GM12873 (cell line): ENCODE results near the gene WNT6.

Experiments
- TF ChIP-seq, protein P1 (sequence below): IDR thresholded peaks from 2 replicates; pipeline ENCODE4 v1.5.1; 2012; ENCODE audit warnings: low read depth, mild to moderate bottlenecking, moderate library complexity, low read length, control low read depth; ENCODE audit not compliant: insufficient read depth; ENCODE audit errors: missing control alignments

The WNT6 gene

DNA sequence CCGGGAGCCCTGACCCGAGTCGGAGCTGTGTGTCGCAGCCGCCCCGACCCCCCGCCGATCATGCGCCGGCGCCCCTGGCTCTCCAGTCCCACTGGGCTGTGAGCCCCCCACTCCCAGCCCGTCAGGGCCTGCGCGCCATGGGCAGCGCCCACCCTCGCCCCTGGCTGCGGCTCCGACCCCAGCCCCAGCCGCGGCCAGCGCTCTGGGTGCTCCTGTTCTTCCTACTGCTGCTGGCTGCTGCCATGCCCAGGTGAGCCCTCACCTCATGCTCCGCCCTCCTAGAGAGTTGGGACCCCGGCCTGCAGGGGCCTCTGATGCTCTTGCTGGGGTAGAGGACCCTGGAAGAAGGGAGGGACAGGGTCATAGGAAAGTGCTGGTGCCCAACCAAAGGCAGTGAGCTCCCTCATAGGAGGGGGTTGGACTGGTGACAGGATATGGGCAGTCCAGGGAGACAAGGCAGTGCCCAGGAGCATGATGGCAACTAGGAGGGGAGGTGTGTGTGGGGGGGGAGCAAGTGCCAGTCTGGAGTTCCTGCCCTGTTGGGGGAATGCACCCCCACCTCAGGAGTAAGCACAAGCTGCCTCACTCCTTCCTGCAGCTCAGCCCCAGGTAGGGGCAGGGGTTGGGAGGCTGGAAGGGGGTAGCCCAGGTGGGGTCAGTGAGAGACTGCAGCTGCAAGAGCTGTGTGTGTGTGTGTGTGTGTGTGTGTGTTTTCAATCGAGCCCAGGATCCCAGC, 21.4 kb downstream of the WNT6 start:
- TF ChIP-seq, protein P1, sequence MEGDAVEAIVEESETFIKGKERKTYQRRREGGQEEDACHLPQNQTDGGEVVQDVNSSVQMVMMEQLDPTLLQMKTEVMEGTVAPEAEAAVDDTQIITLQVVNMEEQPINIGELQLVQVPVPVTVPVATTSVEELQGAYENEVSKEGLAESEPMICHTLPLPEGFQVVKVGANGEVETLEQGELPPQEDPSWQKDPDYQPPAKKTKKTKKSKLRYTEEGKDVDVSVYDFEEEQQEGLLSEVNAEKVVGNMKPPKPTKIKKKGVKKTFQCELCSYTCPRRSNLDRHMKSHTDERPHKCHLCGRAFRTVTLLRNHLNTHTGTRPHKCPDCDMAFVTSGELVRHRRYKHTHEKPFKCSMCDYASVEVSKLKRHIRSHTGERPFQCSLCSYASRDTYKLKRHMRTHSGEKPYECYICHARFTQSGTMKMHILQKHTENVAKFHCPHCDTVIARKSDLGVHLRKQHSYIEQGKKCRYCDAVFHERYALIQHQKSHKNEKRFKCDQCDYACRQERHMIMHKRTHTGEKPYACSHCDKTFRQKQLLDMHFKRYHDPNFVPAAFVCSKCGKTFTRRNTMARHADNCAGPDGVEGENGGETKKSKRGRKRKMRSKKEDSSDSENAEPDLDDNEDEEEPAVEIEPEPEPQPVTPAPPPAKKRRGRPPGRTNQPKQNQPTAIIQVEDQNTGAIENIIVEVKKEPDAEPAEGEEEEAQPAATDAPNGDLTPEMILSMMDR = no peak

DNA sequence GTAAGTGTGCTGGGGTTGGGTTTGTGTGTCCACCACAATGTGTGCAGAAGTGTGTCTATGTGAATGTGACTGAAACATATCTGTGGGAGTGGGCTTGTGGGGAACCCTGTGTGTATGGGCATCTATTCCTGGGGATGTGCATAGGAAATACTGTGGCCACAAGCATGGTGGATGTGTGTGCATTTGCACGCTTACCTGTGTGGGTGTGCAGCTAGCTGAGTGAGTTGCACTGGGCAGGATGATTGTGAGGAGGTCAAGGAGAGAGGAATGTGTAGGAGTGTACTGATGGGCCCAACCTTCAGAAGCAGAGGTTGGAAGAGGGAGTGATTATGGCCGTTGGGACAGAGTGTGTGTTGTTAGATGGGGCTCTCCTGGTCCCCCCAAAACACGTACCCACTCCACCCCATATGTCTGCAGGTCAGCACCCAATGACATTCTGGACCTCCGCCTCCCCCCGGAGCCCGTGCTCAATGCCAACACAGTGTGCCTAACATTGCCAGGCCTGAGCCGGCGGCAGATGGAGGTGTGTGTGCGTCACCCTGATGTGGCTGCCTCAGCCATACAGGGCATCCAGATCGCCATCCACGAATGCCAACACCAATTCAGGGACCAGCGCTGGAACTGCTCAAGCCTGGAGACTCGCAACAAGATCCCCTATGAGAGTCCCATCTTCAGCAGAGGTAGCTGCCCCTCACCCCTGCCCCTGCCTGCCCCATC, 22.3 kb downstream of the WNT6 start:
- TF ChIP-seq, protein P1 = no peak

DNA sequence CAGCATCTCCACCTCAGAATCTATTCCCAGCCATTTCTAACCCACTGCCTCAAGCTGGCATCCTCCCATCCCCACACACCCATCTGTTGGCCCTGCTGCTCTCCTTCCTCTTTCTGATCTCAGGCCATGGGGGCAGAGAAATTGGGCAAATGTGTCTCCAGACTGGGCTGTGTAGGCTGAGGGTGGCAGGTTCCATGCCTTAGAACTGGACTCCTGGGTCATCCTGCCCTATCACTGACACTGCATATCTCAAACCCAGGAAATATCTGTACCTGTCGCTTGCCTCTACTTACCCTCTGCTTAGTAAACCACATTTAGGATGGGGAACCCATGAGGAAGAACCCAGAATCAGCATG, 22.8 kb downstream of the WNT6 start:
- TF ChIP-seq, protein P1 = no peak

DNA sequence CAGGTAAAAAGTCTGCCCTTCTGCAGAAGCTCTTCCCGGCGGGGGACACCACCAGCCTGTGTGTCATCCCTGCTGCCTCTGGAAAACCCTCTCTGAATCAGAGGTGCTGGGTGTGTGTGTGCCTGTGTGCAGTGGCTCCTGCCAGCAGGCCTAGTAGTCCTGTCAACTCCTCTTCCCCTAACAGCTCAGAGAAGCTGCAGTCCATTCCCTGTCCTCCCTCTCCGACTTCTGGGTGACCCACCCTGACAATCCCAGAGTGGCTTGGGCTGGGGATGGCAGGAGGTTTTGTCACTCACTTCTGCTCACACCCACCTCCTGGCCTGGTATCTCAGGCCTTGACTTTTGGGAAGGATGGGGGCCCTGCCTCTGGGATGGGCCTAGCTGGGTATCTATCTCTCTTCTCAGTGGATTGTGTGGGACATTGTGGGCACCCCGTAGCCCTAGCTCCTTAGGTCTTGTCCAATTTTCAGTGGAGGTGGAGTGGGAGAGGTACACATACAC, 23.3 kb downstream of the WNT6 start:
- TF ChIP-seq, protein P1 = no peak

DNA sequence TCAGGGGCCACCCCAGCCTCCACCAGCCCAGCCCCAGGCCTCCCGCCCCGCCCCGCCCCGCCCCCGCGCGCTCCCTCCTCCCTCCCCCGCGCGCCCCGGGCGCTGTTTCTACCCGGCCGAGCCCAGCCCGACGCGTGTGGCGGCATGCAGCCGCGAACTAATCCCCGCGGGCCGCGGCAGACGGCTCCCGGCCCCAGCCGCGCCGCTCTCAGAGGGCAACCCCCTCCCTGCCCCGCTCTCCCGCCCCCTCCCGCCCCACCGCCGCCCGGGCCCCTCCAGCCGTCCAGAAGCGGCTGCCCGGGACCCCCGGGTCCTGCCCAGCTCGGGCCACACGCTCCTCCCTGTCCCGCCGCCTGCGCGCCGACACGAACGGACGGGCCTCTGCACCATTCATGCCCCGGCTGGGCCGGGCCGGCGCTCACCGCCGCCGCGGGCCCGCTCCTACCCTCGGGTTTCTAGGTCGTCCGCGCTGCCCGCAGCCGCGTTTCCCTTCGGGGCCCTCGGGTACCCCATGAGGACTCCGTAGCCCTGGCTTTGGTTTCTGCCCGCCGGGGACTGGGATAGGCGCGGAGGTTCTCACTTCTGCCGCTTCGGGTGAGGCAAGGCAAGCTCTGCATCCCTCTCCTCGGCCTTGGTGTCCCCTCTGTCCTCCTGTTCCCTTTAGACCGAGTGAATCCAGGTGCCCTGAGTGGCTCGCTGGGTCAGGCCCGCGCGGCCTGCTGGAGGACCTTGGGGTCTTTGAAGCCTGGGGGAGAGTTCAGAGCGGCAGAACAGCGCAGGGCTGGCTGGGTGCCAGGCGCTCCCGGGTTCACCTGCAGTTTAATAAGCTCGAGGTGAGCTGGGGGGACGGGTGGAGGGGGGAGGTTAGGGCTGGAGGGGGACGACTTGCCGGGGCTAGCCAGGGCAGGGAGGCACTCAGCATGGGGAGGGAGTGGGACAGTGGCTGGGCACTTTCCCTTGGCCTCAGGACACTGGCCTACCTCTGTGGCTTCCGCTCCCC, 24.2 kb downstream of the WNT6 start:
- TF ChIP-seq, protein P1 = no peak

DNA sequence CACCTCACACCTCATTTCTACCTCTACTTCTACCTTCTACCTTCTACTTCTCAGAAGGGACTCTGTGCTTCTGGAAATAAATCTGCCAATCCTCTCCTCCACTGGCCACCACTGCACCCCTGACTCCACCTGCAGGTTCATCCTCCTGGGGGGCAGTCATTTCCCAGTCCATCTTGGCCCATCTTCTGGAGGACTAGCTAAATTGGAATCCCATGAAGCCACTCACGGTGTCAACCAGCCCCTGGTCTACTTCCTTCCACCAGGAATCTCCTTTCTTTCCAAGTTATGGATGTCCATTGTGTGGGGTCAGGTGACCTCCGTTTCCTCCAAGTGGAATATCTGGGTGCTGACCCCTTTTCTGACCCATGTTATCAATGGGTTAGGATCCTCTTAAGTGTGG, 24.9 kb downstream of the WNT6 start:
- TF ChIP-seq, protein P1 = no peak
